Esophagus squamous epithelium (tissue), 4 donors: ENCODE results near the gene PDZD4.

Experiments used
- CTCF ChIP-seq, 6 experiments: fragments of 450-650 bp in 4 of 6; fragments of 200-600 bp in 2 of 6; sonication (generic) in 2 of 6; IDR thresholded peaks; one replicate each; pipeline ENCODE4 v1.5.1; 2016 to 2019; ENCODE audit warnings: antibody characterized with exemption in 6 of 6, mild to moderate bottlenecking in 4 of 6, moderate library complexity in 4 of 6
- POLR2A ChIP-seq, 4 donors: fragments of 450-650 bp; IDR thresholded peaks; one replicate each; pipeline ENCODE4 v1.6.1; 2017; ENCODE audit warnings: antibody characterized with exemption in 4 of 4, mild to moderate bottlenecking in 4 of 4, moderate library complexity in 3 of 4

DNA sequence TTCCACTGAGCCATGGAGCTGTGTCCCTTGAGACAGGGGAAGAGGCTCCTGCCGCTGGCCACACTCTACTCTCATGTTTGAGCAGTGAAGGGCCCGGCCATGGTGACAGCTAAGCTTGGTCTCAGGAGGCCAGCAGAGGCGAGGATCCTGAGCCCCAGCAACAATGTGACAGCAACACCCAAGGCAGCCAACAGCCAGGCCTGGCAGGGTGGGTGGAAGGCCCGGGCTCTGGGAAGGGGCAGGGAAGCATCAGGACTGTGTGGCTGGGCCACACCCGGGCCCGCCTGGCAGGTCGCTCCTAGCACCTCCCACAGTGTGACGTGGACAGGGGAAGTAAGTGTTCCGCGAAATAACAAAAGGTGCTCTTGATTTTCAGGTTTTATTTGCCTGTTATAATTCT lies 30.8 kb upstream of the PDZD4 start:
- TF ChIP-seq CTCF (IDR thresholded peaks at IDR 0.05) (no peak), POLR2A (IDR thresholded peaks at IDR 0.05) (no peak)
